Fibroblast of pulmonary artery (primary cell): Measurements from ENCODE around the gene PUDP.
"Not testable (repeated sequence)": the region's sequence is repeated elsewhere in the genome, so short reads cannot be mapped to it uniquely, and the experiment has no call there.

Experiments
- DNase-seq: peaks from one replicate; pipeline ENCODE4 v3.0.0-alpha.2; 2010; ENCODE audit warnings: low read depth
- H3K4me3 ChIP-seq: replicated peaks from 2 replicates; pipeline ENCODE4 v1.5.1; 2011; ENCODE audit warnings: low read depth, mild to moderate bottlenecking, control low read depth, low read length, moderate library complexity
- CTCF ChIP-seq: IDR thresholded peaks from 2 replicates; pipeline ENCODE4 v1.5.1; 2011; ENCODE audit warnings: mild to moderate bottlenecking, control low read depth, low read length, inconsistent platforms; ENCODE audit errors: missing control alignments

PUDP gene

GRCh38 chrX:7100022-7100421 is 47.9 kb downstream of the PUDP start:
- no peak for TF ChIP-seq CTCF
- no peak overlapping the region for H3K4me3 ChIP-seq
- no peak for DNase-seq

GRCh38 chrX:7095657-7096056 is 52.3 kb downstream of the PUDP start:
- not testable (repeated sequence) for DNase-seq, H3K4me3 ChIP-seq

GRCh38 chrX:7093305-7093704 is 54.6 kb downstream of the PUDP start:
- DNase-seq, result no peak
- no peak overlapping the region for H3K4me3 ChIP-seq
- TF ChIP-seq CTCF, result no peak

GRCh38 chrX:7092543-7092942 is 55.4 kb downstream of the PUDP start:
- no peak for TF ChIP-seq CTCF
- no peak overlapping the region for H3K4me3 ChIP-seq
- no peak for DNase-seq

GRCh38 chrX:7091923-7092322 is 56.0 kb downstream of the PUDP start:
- DNase-seq, result no peak
- no peak overlapping the region for H3K4me3 ChIP-seq
- TF ChIP-seq CTCF, result no peak

- no peak for TF ChIP-seq CTCF
- H3K4me3 ChIP-seq, result no peak overlapping the region
- DNase-seq, result no peak
Measured at GRCh38 chrX:7090641-7091040, 57.3 kb downstream of the PUDP start.

GRCh38 chrX:7088968-7089615 is 58.9 kb downstream of the PUDP start:
- DNase-seq, result no peak
- TF ChIP-seq CTCF, result no peak
- no peak overlapping the region for H3K4me3 ChIP-seq
